ENCODE results near the gene RSPO1. TPM values are rescaled to one million over a fixed set of nuclear protein-coding genes. Genes with fewer than 3 reads are reported as not detected.

RSPO1 gene
- total and polyA plus RNA-seq, 2 of the 4 experiments (the other 2 are of a cell fraction) = not detected

DNA sequence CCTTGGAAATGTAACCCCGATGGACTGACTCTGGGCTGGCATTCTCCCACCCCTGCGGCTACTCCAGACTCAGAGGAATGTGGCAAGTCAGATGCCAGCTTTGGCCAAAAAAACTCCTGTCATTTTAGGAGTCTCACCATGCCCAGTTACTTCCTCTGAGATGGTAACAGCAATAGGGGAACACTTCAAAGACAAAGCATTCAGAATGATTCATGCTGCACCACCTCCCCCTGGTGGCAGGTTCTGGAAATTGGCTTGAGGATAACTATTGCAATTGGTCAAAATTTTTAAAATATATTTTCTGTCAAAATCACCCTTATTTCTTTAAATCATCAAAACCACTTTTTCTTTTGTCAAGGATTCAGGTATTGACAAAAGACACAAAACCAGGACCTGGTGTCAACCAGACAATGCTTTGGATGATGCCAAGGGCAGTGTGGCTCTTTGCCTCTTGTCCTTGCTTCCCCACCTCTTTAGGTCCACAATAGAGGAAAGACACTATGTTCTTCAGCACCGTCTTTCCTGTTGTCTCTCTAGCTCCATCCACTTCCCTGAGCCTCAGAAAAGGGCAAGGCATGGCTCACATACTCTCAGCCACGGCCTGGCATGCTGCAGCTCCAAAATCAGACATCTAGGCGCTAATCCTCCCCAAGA, 47.8 kb upstream of the RSPO1 start (continued):
- no peak for TF ChIP-seq CHD1 (IDR thresholded peaks at IDR 0.05; ENCODE audit: low read depth, low read length)

DNA sequence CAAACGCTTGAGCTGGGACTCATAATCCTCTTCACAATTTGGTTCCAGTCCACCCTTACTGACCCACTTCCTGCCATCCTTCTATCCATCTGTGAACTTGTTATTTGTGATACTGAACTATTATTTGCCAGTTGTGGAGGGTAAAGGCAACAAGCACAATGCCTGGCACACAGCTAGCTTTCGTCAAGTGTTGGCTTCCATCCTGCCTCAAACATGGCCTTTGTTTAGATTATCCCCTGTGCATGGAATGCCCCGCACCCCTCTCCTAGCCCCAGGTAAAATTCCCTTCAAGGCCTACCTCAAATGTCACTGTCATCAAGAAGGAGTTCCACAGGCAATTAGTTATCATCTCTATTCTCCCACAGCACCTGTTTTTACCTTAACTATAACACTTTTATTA, 46.2 kb upstream of the RSPO1 start:
- BruUV-seq (replicated peaks) = no TSS peak
- intact Hi-C loops (cut with micrococcal nuclease) = loop anchor here (5.0 kb wide), 3 partner anchors 209 to 1104 kb away; partner anchors contain the start of gene ZC3H12A
- in situ Hi-C loops (cut with MboI; ENCODE audit: low sequenced_read_pairs) = loop anchor here (10.0 kb wide), 1 partner anchor 226 kb away; no protein-coding TSS in a partner anchor
- TF ChIP-seq SMC3 (IDR thresholded peaks at IDR 0.05; ENCODE audit: low read depth, low read length) (no peak), FOS (IDR thresholded peaks at IDR 0.05; ENCODE audit: low read depth, low read length) (no peak), RFX5 (IDR thresholded peaks at IDR 0.05; ENCODE audit: low read depth, low read length) (no peak), NFE2L2 (IDR thresholded peaks at IDR 0.05; ENCODE audit: low read depth, low read length) (no peak), MAFK (IDR thresholded peaks at IDR 0.05; ENCODE audit: low read depth, low read length) (no peak), RCOR1 (IDR thresholded peaks at IDR 0.05; ENCODE audit: insufficient replicate concordance, low read length) (no peak), MXI1 (IDR thresholded peaks at IDR 0.05; ENCODE audit: borderline replicate concordance, low read depth, low read length) (no peak), POLR2A (IDR thresholded peaks at IDR 0.05; ENCODE audit: low read depth, low read length) (no peak), CEBPB (IDR thresholded peaks at IDR 0.05; ENCODE audit: low read depth, low read length) (no peak), BHLHE40 (IDR thresholded peaks at IDR 0.05; ENCODE audit: low read depth, low read length) (no peak)
- TF ChIP-seq, protein P1, sequence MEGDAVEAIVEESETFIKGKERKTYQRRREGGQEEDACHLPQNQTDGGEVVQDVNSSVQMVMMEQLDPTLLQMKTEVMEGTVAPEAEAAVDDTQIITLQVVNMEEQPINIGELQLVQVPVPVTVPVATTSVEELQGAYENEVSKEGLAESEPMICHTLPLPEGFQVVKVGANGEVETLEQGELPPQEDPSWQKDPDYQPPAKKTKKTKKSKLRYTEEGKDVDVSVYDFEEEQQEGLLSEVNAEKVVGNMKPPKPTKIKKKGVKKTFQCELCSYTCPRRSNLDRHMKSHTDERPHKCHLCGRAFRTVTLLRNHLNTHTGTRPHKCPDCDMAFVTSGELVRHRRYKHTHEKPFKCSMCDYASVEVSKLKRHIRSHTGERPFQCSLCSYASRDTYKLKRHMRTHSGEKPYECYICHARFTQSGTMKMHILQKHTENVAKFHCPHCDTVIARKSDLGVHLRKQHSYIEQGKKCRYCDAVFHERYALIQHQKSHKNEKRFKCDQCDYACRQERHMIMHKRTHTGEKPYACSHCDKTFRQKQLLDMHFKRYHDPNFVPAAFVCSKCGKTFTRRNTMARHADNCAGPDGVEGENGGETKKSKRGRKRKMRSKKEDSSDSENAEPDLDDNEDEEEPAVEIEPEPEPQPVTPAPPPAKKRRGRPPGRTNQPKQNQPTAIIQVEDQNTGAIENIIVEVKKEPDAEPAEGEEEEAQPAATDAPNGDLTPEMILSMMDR (conservative IDR thresholded peaks at IDR 0.05; ENCODE audit: low read depth, low read length) = no peak
- TF ChIP-seq, protein P2, sequence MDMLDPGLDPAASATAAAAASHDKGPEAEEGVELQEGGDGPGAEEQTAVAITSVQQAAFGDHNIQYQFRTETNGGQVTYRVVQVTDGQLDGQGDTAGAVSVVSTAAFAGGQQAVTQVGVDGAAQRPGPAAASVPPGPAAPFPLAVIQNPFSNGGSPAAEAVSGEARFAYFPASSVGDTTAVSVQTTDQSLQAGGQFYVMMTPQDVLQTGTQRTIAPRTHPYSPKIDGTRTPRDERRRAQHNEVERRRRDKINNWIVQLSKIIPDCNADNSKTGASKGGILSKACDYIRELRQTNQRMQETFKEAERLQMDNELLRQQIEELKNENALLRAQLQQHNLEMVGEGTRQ (IDR thresholded peaks at IDR 0.05; ENCODE audit: low read depth, low read length) = no peak
- TF ChIP-seq, protein P3, sequence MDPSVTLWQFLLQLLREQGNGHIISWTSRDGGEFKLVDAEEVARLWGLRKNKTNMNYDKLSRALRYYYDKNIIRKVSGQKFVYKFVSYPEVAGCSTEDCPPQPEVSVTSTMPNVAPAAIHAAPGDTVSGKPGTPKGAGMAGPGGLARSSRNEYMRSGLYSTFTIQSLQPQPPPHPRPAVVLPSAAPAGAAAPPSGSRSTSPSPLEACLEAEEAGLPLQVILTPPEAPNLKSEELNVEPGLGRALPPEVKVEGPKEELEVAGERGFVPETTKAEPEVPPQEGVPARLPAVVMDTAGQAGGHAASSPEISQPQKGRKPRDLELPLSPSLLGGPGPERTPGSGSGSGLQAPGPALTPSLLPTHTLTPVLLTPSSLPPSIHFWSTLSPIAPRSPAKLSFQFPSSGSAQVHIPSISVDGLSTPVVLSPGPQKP (IDR thresholded peaks at IDR 0.05; ENCODE audit: borderline replicate concordance, low read depth, low read length) = no peak

More for the DNA sequence above, 46.2 kb upstream of the RSPO1 start:
- no peak overlapping the region for H3K27ac ChIP-seq (ENCODE audit: insufficient read depth, low read length)
- no peaks in the 10 kb centered on the region for H3K9me1 ChIP-seq (ENCODE audit: insufficient read depth, low read length)
- no peak overlapping the region for H3K4me2 ChIP-seq (ENCODE audit: low read depth, low read length)
- WGBS, 2 experiments (ENCODE audit: extremely low coverage in 2 of 2, insufficient read length in 1 of 2) = 86% methylated on average over 1 of the region's 3 CpGs; no CpG with 5 or more reads in 1 of the 2 experiments
- no peak overlapping the region for H3K9ac ChIP-seq (ENCODE audit: low read depth, low read length)
- H4K91ac ChIP-seq (ENCODE audit: insufficient read depth, low read depth, low read length) = no peak overlapping the region
- no peak overlapping the region for H2AK5ac ChIP-seq (ENCODE audit: low read depth, low read length)
- no peak overlapping the region for H2BK120ac ChIP-seq (ENCODE audit: low read depth, low read length)
- no peak for DNase-seq
- H3K14ac ChIP-seq (replicated peaks; ENCODE audit: low read depth, low read length) = no peak overlapping the region
- no peak overlapping the region for H2AK9ac ChIP-seq (replicated peaks; ENCODE audit: low read depth, low read length, poor library complexity)
- no peak overlapping the region for H3K4ac ChIP-seq (ENCODE audit: low read depth, low read length)
- no peak overlapping the region for H2AFZ ChIP-seq (replicated peaks; ENCODE audit: low read length, poor library complexity)
- dilution Hi-C loops (cut with HindIII; ENCODE audit: low sequenced_read_pairs, unreplicated experiment) = no loop called here
- no peak overlapping the region for H2BK5ac ChIP-seq (ENCODE audit: low read depth, low read length, poor library complexity, severe bottlenecking)
- no peak overlapping the region for H4K5ac ChIP-seq (ENCODE audit: low read depth, low read length)
- no peak overlapping the region for H3K23ac ChIP-seq (ENCODE audit: low read depth, low read length)
- H3K79me1 ChIP-seq (ENCODE audit: low read depth in 1 of 2, low read length in 2 of 2) = no peaks in the 10 kb centered on the region
- peaks cover 16% of the 10 kb centered on the region for H3K27me3 ChIP-seq (ENCODE audit: control insufficient read depth, insufficient read depth, low read length)
- ATAC-seq (ENCODE audit: low read depth) = no peak
- no peak overlapping the region for H2BK20ac ChIP-seq (ENCODE audit: low read depth, low read length)
- H3K9me3 ChIP-seq (ENCODE audit: control insufficient read depth, insufficient read depth, low read length) = no peaks in the 10 kb centered on the region
- H3K56ac ChIP-seq (ENCODE audit: extremely low read depth, insufficient read depth, low read length) = no peak overlapping the region
- POLR2A ChIA-PET (ENCODE audit: unreplicated experiment) = no interaction called here
- no peak overlapping the region for H3K4me3 ChIP-seq (ENCODE audit: insufficient read depth, low read depth, low read length)
- H3K18ac ChIP-seq (ENCODE audit: low read depth, low read length) = no peak overlapping the region
- H4K8ac ChIP-seq (ENCODE audit: low read depth in 2 of 2, low read length in 2 of 2) = no peak overlapping the region
- no peak overlapping the region for H2BK15ac ChIP-seq (ENCODE audit: low read depth, low read length)
- peaks cover 23% of the 10 kb centered on the region for H3K36me3 ChIP-seq (ENCODE audit: control insufficient read depth, insufficient read depth, low read length)
- 0 out of 2 replicates have a peak, but pooled peaks cover 1% of the 10 kb centered on the region for H3K4me1 ChIP-seq (ENCODE audit: control insufficient read depth, insufficient read depth, low read length)
- no peaks in the 10 kb centered on the region for H4K20me1 ChIP-seq (ENCODE audit: insufficient read depth, low read length)
- CTCF ChIA-PET = interaction anchor here (1.8 to 2.5 kb wide), 2 partner anchors 10 to 78 kb away, joined by 7 to 27 read pairs; a partner anchor contains a TSS

Data from IMR-90 (cell line).